Measurements from ENCODE around the gene ZMYND12.

The ZMYND12 gene

DNA sequence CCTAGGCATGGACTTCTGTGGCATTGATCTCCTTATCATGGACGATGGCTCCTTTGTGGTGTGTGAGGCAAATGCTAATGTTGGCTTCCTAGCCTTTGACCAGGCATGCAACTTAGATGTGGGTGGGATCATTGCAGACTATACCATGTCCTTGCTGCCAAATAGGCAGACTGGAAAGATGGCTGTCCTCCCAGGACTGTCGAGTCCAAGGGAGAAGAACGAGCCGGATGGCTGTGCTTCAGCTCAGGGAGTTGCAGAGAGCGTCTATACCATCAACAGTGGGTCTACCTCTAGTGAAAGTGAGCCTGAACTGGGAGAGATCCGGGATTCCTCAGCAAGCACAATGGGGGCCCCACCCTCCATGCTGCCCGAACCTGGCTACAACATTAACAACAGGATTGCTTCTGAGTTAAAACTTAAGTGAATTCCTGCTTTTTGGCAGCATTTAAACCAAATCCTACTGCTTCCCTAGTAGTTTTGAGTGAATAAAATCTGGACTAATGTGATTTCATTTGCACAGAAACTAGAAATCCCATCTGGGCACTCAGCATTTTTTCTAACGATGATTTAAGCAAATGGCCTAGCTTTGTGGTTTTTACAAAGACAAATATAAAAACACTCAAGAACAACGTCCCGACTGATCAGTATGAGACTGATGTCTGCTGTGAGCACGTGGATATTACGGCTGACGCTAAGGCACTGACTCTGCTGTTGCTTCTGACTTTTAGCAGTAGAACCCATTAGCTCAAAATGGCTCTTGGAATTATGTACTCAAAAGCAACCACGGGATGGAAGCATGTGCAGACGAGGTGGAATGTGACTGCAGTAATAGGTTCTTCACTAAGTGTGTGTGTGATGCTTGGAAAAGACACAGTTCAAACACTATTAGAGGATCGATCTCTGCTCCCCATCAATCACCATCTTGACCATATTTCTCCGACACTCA lies 41.0 kb downstream of the ZMYND12 start:
- no peak for ATAC-seq
- TF ChIP-seq ISL1 (CRISPR knock-in tag; IDR thresholded peaks at IDR 0.05), result no peak
- no peak for TF ChIP-seq TCF4 (CRISPR knock-in tag; IDR thresholded peaks at IDR 0.05; ENCODE audit: borderline replicate concordance)
- no peak for TF ChIP-seq RARB (CRISPR knock-in tag; IDR thresholded peaks at IDR 0.05)

DNA sequence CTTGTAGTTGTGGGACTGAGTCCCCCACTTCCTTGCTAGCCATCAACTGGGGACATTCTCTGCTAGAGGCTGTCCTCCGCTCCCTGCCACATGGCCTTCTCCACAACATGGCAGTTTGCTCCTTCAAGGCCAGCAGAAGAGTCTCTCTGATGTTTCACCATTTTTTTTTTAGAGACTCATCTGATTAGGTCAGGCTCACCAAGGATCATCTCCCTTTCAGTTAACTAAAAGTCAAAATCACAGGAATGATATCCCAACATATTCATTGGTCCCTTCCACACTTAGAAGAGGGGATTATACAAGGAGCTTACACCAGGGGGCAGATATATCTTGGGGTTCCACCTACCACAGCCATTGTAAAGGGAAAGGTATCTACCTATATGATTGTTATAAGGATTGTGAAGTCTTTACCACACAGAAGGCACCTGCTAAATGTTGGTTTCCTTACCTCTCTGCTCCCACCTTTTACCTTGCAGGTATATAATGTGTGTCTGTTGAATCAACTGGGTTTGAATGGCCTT lies 51.9 kb downstream of the ZMYND12 start:
- TF ChIP-seq ZNF70 (CRISPR knock-in tag; IDR thresholded peaks at IDR 0.05), result no peak
- TF ChIP-seq, protein P1, sequence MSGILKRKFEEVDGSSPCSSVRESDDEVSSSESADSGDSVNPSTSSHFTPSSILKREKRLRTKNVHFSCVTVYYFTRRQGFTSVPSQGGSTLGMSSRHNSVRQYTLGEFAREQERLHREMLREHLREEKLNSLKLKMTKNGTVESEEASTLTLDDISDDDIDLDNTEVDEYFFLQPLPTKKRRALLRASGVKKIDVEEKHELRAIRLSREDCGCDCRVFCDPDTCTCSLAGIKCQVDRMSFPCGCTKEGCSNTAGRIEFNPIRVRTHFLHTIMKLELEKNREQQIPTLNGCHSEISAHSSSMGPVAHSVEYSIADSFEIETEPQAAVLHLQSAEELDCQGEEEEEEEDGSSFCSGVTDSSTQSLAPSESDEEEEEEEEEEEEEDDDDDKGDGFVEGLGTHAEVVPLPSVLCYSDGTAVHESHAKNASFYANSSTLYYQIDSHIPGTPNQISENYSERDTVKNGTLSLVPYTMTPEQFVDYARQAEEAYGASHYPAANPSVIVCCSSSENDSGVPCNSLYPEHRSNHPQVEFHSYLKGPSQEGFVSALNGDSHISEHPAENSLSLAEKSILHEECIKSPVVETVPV (CRISPR knock-in tag; IDR thresholded peaks at IDR 0.05), result no peak
- TF ChIP-seq ZFP30 (CRISPR knock-in tag; IDR thresholded peaks at IDR 0.05), result no peak
- TF ChIP-seq ARNTL (CRISPR knock-in tag; IDR thresholded peaks at IDR 0.05; ENCODE audit: borderline replicate concordance, low read depth), result no peak
- no peak for TF ChIP-seq GLIS3 (CRISPR knock-in tag; IDR thresholded peaks at IDR 0.05)
- TF ChIP-seq BACH2 (CRISPR knock-in tag; IDR thresholded peaks at IDR 0.05; ENCODE audit: borderline replicate concordance), result no peak
- no peak for TF ChIP-seq CSDC2 (CRISPR knock-in tag; IDR thresholded peaks at IDR 0.05)
- TF ChIP-seq, protein P2, sequence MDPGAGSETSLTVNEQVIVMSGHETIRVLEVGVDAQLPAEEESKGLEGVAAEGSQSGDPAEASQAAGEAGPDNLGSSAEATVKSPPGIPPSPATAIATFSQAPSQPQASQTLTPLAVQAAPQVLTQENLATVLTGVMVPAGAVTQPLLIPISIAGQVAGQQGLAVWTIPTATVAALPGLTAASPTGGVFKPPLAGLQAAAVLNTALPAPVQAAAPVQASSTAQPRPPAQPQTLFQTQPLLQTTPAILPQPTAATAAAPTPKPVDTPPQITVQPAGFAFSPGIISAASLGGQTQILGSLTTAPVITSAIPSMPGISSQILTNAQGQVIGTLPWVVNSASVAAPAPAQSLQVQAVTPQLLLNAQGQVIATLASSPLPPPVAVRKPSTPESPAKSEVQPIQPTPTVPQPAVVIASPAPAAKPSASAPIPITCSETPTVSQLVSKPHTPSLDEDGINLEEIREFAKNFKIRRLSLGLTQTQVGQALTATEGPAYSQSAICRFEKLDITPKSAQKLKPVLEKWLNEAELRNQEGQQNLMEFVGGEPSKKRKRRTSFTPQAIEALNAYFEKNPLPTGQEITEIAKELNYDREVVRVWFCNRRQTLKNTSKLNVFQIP (CRISPR knock-in tag; IDR thresholded peaks at IDR 0.05; ENCODE audit: borderline replicate concordance, low read depth), result no peak
- TF ChIP-seq OSR1 (CRISPR knock-in tag; IDR thresholded peaks at IDR 0.05), result no peak
- no peak for TF ChIP-seq ZNF565 (CRISPR knock-in tag; conservative IDR thresholded peaks at IDR 0.05; ENCODE audit: low read depth)
- no peak for ATAC-seq

DNA sequence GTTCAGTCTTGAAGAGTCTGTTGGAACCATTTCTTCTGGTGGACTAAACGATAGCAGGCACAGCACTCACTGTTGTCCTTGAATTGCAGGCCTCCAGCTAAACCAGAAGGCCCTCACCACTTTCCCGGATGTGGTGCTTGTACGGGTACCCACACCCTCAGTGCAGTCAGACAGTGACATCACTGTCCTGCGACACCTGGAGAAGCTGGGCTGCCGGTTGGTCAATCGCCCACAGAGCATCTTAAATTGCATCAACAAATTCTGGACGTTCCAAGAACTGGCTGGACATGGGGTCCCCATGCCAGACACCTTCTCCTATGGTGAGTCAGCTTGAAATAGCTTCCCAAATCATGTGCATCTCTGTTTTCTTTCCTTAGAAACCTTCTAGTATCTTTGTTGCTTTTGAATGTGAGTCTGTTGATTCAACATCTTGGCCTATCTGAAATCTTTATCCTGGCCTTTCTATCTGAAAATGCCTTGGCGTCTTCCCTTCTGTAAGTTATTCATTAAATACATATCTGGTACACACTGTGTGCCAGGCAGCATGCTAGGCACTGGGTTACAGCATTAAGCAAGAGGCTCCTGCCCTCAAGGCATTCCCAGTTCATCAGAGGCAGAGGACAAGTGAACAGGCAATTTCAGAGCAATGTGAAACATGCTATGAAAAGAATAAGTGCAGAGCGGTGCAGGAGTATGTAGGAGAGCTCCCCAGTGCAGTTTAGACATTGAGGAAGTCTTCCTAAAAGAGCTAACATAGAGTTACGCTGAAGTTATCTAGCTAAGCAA lies 56.3 kb downstream of the ZMYND12 start:
- ATAC-seq, result no peak
- TF ChIP-seq ZC3H10 (CRISPR knock-in tag; IDR thresholded peaks at IDR 0.05), result no peak
- TF ChIP-seq ZFP3 (CRISPR knock-in tag; IDR thresholded peaks at IDR 0.05), result no peak
- TF ChIP-seq ZNF8 (CRISPR knock-in tag; IDR thresholded peaks at IDR 0.05), result no peak
- TF ChIP-seq TCF4 (CRISPR knock-in tag; IDR thresholded peaks at IDR 0.05; ENCODE audit: borderline replicate concordance), result no peak
- TF ChIP-seq RARB (CRISPR knock-in tag; IDR thresholded peaks at IDR 0.05), result no peak
- TF ChIP-seq TOX (CRISPR knock-in tag; IDR thresholded peaks at IDR 0.05; ENCODE audit: borderline replicate concordance), result no peak
- TF ChIP-seq PPARA (CRISPR knock-in tag; IDR thresholded peaks at IDR 0.05; ENCODE audit: borderline replicate concordance), result no peak
- no peak for TF ChIP-seq ISL1 (CRISPR knock-in tag; IDR thresholded peaks at IDR 0.05)
- no peak for TF ChIP-seq ARNTL (CRISPR knock-in tag; IDR thresholded peaks at IDR 0.05; ENCODE audit: borderline replicate concordance, low read depth)
- TF ChIP-seq SNAI2 (CRISPR knock-in tag; IDR thresholded peaks at IDR 0.05), result no peak

DNA sequence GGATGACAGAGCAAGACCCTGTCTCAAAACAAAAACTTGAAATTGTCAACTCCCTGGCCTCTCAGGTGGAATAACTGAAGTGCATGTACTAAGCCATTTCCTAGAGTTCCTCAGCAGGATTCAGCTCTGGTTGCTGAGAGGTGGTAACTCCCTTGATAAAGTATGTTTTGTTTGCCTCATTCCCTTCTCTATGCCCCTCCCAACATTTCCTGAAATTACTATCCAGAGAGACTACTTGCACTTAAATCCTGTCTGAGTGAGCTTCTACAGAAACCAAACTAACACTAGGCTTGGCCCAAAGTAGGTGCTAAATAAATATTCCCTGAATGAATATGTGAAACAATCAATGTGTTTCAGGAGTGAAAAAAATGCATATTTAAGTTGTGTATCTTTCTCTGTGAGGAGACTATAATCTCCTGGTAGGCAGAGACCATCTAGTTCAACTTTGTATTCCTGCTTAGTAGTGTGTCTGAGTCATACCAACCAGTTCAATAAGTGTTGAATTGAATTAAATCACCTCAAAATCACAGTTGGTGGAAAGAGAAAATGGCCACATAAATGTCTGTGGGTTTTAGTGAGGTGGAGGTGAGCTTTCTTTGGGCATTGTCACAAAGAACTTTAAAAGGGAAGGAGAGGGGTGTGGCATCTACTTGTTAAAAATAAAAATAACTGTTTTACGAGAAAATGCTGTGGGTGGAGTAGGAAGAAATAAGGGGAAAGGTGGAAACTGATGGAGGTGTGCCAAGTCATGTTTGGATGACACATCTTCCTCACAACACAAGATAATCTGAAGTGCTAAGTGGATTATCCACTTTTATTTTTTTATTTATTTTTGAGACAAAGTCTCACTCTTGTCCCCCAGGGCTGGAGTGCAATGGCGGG lies 62.6 kb downstream of the ZMYND12 start:
- no peak for TF ChIP-seq SNAI2 (CRISPR knock-in tag; IDR thresholded peaks at IDR 0.05)
- no peak for TF ChIP-seq ZNF70 (CRISPR knock-in tag; IDR thresholded peaks at IDR 0.05)
- no peak for ATAC-seq

DNA sequence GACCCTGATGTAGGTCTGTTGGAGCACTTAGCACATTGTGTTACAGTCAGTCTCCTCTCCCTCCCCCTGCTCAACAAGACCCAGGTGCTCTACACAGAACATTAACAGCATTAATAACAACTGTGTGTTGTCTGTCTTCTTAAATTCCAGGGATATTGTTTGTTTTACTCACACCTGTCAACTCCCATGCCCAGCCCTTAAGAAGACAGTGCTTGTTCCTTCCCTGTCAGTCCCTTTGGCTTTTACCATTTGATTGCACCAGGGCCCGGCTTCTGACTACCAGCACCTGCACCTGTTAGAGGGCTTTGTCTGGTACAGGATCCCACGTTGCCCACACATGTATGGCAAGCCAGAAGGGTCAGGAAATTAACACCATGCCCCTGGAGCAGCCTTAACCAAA lies 63.6 kb downstream of the ZMYND12 start:
- no peak for TF ChIP-seq ZFP3 (CRISPR knock-in tag; IDR thresholded peaks at IDR 0.05)
- no peak for ATAC-seq

DNA sequence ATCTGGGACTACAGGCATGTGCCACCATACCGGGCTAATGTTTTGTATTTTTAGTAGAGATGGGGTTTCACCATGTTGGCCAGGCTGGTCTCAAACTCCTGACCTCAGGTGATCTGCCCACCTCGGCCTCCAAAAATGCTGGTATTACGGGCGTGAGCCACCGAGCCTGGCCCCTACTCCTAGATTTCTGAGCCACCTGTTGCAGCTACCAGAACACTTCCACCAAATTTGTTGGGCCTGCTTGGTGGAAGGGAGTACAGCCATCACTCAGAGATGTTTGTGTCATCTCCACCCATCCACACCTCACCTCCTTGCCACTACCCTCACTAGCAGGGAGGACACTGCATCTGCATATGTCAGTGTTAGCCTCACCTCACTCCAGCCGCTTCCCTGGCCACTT lies 69.8 kb downstream of the ZMYND12 start:
- ATAC-seq, result no peak
- TF ChIP-seq, protein P1 (CRISPR knock-in tag; IDR thresholded peaks at IDR 0.05), result no peak
- TF ChIP-seq ZNF70 (CRISPR knock-in tag; IDR thresholded peaks at IDR 0.05), result no peak
- no peak for TF ChIP-seq ZNF8 (CRISPR knock-in tag; IDR thresholded peaks at IDR 0.05)
- TF ChIP-seq, protein P2 (CRISPR knock-in tag; IDR thresholded peaks at IDR 0.05; ENCODE audit: borderline replicate concordance, low read depth), result no peak
- no peak for TF ChIP-seq RARB (CRISPR knock-in tag; IDR thresholded peaks at IDR 0.05)
- TF ChIP-seq PPARA (CRISPR knock-in tag; IDR thresholded peaks at IDR 0.05; ENCODE audit: borderline replicate concordance), result no peak
- TF ChIP-seq TOX (CRISPR knock-in tag; IDR thresholded peaks at IDR 0.05; ENCODE audit: borderline replicate concordance), result no peak
- no peak for TF ChIP-seq ZFP30 (CRISPR knock-in tag; IDR thresholded peaks at IDR 0.05)
- TF ChIP-seq ESRRG (CRISPR knock-in tag; IDR thresholded peaks at IDR 0.05), result no peak
